22Rv1 (cell line): ENCODE measurements around the gene MMAB.

Source experiments
- ZFX ChIP-seq: fragments of 450-650 bp; IDR thresholded peaks from 2 replicates; pipeline ENCODE4 v1.6.1; 2017; ENCODE audit warnings: antibody characterized with exemption, borderline replicate concordance
- TF ChIP-seq, protein P1 (sequence below): fragments of 450-650 bp; IDR thresholded peaks from 2 replicates; pipeline ENCODE4 v1.5.1; 2017; ENCODE audit warnings: mild to moderate bottlenecking

DNA sequence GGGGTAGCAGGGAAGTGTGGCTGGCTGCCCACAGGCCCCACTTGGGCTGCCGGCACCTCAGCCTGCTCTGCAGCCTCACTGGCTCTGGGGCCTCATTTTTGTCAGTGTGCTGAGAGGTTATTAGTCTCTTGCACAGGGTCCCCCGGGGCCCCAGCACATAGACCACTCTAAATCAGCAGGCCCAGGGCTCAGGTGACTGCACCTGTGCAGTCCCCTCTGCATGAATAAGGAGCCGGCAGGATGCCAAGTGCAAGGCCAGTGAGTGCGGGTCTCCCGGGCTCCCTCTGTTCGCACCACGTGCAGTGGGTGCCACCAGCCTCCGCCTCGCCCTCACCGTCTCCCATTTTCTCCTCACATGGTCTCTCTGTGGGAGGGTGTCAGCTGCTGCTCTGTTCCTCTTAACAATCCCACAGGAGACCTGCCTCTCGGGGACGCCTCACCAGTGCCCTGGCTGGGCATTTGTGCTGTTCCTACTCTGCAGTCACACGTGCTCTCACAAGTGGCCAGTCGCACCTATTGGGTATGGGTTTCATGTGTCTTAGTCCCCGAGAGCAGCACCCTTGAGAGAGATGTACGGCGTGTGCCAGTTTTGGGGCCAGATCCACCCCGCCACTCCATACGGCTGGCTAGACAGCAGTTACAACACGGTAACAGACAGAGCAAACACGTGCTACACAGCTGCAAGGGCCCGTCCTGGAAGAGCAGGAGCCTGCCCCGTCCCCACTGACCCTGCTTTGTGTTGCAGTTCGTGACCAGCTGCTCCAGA, 40.4 kb downstream of the MMAB start:
- TF ChIP-seq, protein P1, sequence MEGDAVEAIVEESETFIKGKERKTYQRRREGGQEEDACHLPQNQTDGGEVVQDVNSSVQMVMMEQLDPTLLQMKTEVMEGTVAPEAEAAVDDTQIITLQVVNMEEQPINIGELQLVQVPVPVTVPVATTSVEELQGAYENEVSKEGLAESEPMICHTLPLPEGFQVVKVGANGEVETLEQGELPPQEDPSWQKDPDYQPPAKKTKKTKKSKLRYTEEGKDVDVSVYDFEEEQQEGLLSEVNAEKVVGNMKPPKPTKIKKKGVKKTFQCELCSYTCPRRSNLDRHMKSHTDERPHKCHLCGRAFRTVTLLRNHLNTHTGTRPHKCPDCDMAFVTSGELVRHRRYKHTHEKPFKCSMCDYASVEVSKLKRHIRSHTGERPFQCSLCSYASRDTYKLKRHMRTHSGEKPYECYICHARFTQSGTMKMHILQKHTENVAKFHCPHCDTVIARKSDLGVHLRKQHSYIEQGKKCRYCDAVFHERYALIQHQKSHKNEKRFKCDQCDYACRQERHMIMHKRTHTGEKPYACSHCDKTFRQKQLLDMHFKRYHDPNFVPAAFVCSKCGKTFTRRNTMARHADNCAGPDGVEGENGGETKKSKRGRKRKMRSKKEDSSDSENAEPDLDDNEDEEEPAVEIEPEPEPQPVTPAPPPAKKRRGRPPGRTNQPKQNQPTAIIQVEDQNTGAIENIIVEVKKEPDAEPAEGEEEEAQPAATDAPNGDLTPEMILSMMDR = no peak
- no peak for TF ChIP-seq ZFX
